DMS53 treated with DMSO at 0.1 percent for 48 hours (cell line): Measurements from ENCODE around the gene ITK.

ENCODE experiments used
- DNase-seq: peaks from one replicate; lab custom pipeline; 2025; ENCODE audit not compliant: unreplicated experiment; lab: John Stamatoyannopoulos, UW

The ITK gene

GRCh38 chr5:157180374-157181264 lies at the start of gene ITK:
ITK (plus strand) TSS chr5:157180840; CDS start chr5:157180978, 138 bp downstream.
- DNase-seq, result no peak

GRCh38 chr5:157130925-157131324 lies 49.7 kb upstream of the ITK start:
- peak; percentile 74 for DNase-seq

GRCh38 chr5:157132281-157132612 lies 48.4 kb upstream of the ITK start:
- DNase-seq, result no peak

GRCh38 chr5:157137691-157138090 lies 42.9 kb upstream of the ITK start:
- no peak for DNase-seq

- peak; percentile 98 for DNase-seq
Measured at GRCh38 chr5:157142317-157143126, 38.1 kb upstream of the ITK start, which contains the start of gene MED7. MED7 (minus strand) TSS chr5:157142865; CDS start chr5:157139431, 3,434 bp downstream.

GRCh38 chr5:157143127-157143971 lies 37.3 kb upstream of the ITK start:
- peak; percentile 26 for DNase-seq

GRCh38 chr5:157148734-157149615 lies 31.7 kb upstream of the ITK start:
- peak; percentile 64 for DNase-seq

GRCh38 chr5:157150995-157151394 lies 29.6 kb upstream of the ITK start:
- DNase-seq, result no peak

- no peak for DNase-seq
Measured at GRCh38 chr5:157155297-157155696, 25.3 kb upstream of the ITK start.

- DNase-seq, result no peak
Measured at GRCh38 chr5:157157293-157157891, 23.2 kb upstream of the ITK start.

GRCh38 chr5:157159209-157159751 lies 21.4 kb upstream of the ITK start:
- no peak for DNase-seq

GRCh38 chr5:157160001-157160400 lies 20.6 kb upstream of the ITK start:
- DNase-seq, result no peak

- no peak for DNase-seq
Measured at GRCh38 chr5:157161996-157162395, 18.6 kb upstream of the ITK start.

GRCh38 chr5:157162919-157163510 lies 17.6 kb upstream of the ITK start:
- DNase-seq, result no peak

GRCh38 chr5:157164521-157164920 lies 16.1 kb upstream of the ITK start:
- DNase-seq, result no peak

GRCh38 chr5:157165261-157165660 lies 15.4 kb upstream of the ITK start:
- DNase-seq, result no peak

- DNase-seq, result no peak
Measured at GRCh38 chr5:157165668-157166067, 15.0 kb upstream of the ITK start.

- no peak for DNase-seq
Measured at GRCh38 chr5:157166214-157167213, 14.1 kb upstream of the ITK start, which contains the start of gene GARIN3. GARIN3 (minus strand) TSS chr5:157166264; CDS start chr5:157166168, 96 bp downstream.
